ENCODE measurements around the gene RETN.

DNA sequence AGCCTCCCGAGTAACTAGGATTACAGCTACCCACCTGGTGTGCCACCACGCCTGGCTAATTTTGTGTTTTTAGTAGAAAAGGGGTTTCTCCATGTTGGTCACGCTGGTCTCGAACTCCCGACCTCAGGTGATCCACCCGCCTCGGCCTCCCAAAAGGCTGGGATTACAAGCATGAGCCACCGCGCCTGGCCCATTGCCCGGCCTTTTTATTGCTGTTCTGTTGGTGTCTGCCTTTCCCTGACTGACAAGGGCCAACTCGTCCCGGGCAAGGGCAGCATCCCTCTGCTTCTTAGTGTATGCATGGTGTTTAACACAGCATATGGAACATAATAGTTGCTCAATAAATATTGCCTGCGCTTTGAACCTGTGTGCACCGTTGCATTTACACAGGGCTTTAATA lies 6.2 kb upstream of the RETN start:
- TF ChIP-seq POLR2AphosphoS5 (IDR thresholded peaks at IDR 0.05; ENCODE audit: low read depth) (no peak), EZH2phosphoT487 (IDR thresholded peaks at IDR 0.05; ENCODE audit: unreplicated experiment) (no peak), EZH2 (IDR thresholded peaks at IDR 0.05; ENCODE audit: low read depth, unreplicated experiment) (no peak), STAT1 (IDR thresholded peaks at IDR 0.05; ENCODE audit: unreplicated experiment) (no peak), CREB1 (CRISPR knock-in tag; IDR thresholded peaks at IDR 0.05; ENCODE audit: low read depth) (no peak), JUNB (IDR thresholded peaks at IDR 0.05; ENCODE audit: unreplicated experiment) (no peak), ZNF114 (CRISPR knock-in tag; IDR thresholded peaks at IDR 0.05) (no peak), ZNF331 (CRISPR knock-in tag; IDR thresholded peaks at IDR 0.05; ENCODE audit: low read depth) (no peak), NANOG (IDR thresholded peaks at IDR 0.05; ENCODE audit: borderline replicate concordance) (no peak)
- TF ChIP-seq, protein P1, sequence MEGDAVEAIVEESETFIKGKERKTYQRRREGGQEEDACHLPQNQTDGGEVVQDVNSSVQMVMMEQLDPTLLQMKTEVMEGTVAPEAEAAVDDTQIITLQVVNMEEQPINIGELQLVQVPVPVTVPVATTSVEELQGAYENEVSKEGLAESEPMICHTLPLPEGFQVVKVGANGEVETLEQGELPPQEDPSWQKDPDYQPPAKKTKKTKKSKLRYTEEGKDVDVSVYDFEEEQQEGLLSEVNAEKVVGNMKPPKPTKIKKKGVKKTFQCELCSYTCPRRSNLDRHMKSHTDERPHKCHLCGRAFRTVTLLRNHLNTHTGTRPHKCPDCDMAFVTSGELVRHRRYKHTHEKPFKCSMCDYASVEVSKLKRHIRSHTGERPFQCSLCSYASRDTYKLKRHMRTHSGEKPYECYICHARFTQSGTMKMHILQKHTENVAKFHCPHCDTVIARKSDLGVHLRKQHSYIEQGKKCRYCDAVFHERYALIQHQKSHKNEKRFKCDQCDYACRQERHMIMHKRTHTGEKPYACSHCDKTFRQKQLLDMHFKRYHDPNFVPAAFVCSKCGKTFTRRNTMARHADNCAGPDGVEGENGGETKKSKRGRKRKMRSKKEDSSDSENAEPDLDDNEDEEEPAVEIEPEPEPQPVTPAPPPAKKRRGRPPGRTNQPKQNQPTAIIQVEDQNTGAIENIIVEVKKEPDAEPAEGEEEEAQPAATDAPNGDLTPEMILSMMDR (conservative IDR thresholded peaks at IDR 0.05; ENCODE audit: low read depth in 2 of 2), result no peak
- TF ChIP-seq, protein P2, sequence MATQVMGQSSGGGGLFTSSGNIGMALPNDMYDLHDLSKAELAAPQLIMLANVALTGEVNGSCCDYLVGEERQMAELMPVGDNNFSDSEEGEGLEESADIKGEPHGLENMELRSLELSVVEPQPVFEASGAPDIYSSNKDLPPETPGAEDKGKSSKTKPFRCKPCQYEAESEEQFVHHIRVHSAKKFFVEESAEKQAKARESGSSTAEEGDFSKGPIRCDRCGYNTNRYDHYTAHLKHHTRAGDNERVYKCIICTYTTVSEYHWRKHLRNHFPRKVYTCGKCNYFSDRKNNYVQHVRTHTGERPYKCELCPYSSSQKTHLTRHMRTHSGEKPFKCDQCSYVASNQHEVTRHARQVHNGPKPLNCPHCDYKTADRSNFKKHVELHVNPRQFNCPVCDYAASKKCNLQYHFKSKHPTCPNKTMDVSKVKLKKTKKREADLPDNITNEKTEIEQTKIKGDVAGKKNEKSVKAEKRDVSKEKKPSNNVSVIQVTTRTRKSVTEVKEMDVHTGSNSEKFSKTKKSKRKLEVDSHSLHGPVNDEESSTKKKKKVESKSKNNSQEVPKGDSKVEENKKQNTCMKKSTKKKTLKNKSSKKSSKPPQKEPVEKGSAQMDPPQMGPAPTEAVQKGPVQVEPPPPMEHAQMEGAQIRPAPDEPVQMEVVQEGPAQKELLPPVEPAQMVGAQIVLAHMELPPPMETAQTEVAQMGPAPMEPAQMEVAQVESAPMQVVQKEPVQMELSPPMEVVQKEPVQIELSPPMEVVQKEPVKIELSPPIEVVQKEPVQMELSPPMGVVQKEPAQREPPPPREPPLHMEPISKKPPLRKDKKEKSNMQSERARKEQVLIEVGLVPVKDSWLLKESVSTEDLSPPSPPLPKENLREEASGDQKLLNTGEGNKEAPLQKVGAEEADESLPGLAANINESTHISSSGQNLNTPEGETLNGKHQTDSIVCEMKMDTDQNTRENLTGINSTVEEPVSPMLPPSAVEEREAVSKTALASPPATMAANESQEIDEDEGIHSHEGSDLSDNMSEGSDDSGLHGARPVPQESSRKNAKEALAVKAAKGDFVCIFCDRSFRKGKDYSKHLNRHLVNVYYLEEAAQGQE (IDR thresholded peaks at IDR 0.05; ENCODE audit: unreplicated experiment), result no peak
- TF ChIP-seq, protein P3, sequence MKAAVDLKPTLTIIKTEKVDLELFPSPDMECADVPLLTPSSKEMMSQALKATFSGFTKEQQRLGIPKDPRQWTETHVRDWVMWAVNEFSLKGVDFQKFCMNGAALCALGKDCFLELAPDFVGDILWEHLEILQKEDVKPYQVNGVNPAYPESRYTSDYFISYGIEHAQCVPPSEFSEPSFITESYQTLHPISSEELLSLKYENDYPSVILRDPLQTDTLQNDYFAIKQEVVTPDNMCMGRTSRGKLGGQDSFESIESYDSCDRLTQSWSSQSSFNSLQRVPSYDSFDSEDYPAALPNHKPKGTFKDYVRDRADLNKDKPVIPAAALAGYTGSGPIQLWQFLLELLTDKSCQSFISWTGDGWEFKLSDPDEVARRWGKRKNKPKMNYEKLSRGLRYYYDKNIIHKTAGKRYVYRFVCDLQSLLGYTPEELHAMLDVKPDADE (IDR thresholded peaks at IDR 0.05), result no peak
- TF ChIP-seq, protein P4, sequence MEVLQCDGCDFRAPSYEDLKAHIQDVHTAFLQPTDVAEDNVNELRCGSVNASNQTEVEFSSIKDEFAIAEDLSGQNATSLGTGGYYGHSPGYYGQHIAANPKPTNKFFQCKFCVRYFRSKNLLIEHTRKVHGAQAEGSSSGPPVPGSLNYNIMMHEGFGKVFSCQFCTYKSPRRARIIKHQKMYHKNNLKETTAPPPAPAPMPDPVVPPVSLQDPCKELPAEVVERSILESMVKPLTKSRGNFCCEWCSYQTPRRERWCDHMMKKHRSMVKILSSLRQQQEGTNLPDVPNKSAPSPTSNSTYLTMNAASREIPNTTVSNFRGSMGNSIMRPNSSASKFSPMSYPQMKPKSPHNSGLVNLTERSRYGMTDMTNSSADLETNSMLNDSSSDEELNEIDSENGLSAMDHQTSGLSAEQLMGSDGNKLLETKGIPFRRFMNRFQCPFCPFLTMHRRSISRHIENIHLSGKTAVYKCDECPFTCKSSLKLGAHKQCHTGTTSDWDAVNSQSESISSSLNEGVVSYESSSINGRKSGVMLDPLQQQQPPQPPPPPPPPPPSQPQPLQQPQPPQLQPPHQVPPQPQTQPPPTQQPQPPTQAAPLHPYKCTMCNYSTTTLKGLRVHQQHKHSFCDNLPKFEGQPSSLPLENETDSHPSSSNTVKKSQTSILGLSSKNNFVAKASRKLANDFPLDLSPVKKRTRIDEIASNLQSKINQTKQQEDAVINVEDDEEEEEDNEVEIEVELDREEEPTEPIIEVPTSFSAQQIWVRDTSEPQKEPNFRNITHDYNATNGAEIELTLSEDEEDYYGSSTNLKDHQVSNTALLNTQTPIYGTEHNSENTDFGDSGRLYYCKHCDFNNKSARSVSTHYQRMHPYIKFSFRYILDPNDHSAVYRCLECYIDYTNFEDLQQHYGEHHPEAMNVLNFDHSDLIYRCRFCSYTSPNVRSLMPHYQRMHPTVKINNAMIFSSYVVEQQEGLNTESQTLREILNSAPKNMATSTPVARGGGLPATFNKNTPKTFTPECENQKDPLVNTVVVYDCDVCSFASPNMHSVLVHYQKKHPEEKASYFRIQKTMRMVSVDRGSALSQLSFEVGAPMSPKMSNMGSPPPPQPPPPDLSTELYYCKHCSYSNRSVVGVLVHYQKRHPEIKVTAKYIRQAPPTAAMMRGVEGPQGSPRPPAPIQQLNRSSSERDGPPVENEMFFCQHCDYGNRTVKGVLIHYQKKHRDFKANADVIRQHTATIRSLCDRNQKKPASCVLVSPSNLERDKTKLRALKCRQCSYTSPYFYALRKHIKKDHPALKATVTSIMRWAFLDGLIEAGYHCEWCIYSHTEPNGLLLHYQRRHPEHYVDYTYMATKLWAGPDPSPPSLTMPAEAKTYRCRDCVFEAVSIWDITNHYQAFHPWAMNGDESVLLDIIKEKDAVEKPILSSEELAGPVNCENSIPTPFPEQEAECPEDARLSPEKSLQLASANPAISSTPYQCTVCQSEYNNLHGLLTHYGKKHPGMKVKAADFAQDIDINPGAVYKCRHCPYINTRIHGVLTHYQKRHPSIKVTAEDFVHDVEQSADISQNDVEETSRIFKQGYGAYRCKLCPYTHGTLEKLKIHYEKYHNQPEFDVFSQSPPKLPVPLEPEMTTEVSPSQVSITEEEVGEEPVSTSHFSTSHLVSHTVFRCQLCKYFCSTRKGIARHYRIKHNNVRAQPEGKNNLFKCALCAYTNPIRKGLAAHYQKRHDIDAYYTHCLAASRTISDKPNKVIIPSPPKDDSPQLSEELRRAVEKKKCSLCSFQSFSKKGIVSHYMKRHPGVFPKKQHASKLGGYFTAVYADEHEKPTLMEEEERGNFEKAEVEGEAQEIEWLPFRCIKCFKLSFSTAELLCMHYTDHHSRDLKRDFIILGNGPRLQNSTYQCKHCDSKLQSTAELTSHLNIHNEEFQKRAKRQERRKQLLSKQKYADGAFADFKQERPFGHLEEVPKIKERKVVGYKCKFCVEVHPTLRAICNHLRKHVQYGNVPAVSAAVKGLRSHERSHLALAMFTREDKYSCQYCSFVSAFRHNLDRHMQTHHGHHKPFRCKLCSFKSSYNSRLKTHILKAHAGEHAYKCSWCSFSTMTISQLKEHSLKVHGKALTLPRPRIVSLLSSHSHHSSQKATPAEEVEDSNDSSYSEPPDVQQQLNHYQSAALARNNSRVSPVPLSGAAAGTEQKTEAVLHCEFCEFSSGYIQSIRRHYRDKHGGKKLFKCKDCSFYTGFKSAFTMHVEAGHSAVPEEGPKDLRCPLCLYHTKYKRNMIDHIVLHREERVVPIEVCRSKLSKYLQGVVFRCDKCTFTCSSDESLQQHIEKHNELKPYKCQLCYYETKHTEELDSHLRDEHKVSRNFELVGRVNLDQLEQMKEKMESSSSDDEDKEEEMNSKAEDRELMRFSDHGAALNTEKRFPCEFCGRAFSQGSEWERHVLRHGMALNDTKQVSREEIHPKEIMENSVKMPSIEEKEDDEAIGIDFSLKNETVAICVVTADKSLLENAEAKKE (CRISPR knock-in tag; IDR thresholded peaks at IDR 0.05), result no peak
